T-helper 1 cell treated with Interleukin-12 subunit alpha and Interleukin-12 subunit beta and Interleukin-4 antibody, amounts not matched to agents 30 μg/mL and 1 μg/mL, for 36 hours (primary cell): Measurements from ENCODE around the gene TMEM175.
"Not testable (repeated sequence)": the region's sequence is repeated elsewhere in the genome, so short reads cannot be mapped to it uniquely, and the experiment has no call there.

ENCODE experiments used
- H3K27ac Mint-ChIP-seq: one replicate; pipeline ENCODE4 v1.8.0; 2021; ENCODE audit warnings: mild to moderate bottlenecking, mixed read lengths
- H3K27me3 Mint-ChIP-seq: one replicate; pipeline ENCODE4 v1.8.0; 2021; ENCODE audit warnings: low read depth, mixed read lengths
- H3K36me3 Mint-ChIP-seq: one replicate; pipeline ENCODE4 v1.8.0; 2021; ENCODE audit warnings: low read depth, mixed read lengths
- H3K4me1 Mint-ChIP-seq: one replicate; pipeline ENCODE4 v1.8.0; 2021; ENCODE audit warnings: low read depth, mixed read lengths
- H3K4me3 Mint-ChIP-seq: one replicate; pipeline ENCODE4 v1.8.0; 2021; ENCODE audit warnings: mild to moderate bottlenecking, moderate library complexity, mixed read lengths
- H3K9me3 Mint-ChIP-seq: one replicate; pipeline ENCODE4 v1.8.0; 2021; ENCODE audit warnings: mixed read lengths

TMEM175 gene

GRCh38 chr4:996030-996996 lies 64.1 kb downstream of the TMEM175 start:
- no peaks in the 10 kb centered on the region for H3K4me1 Mint-ChIP-seq

GRCh38 chr4:996997-997374 lies 64.7 kb downstream of the TMEM175 start:
- Mint-ChIP-seq H3K4me3 (no peak overlapping the region), H3K9me3 (no peaks in the 10 kb centered on the region)

More at GRCh38 chr4:996030-996996, 64.1 kb downstream of the TMEM175 start:
- no peaks in the 10 kb centered on the region for H3K9me3 Mint-ChIP-seq
- H3K27ac Mint-ChIP-seq: no peak overlapping the region
- no peaks in the 10 kb centered on the region for H3K36me3 Mint-ChIP-seq
- no peak overlapping the region for H3K4me3 Mint-ChIP-seq
- H3K27me3 Mint-ChIP-seq: peaks cover 31% of the 10 kb centered on the region

GRCh38 chr4:997375-998071 lies 65.3 kb downstream of the TMEM175 start:
- Mint-ChIP-seq H3K27me3 (peaks cover 38% of the 10 kb centered on the region), H3K36me3 (no peaks in the 10 kb centered on the region), H3K27ac (no peak overlapping the region), H3K9me3 (no peaks in the 10 kb centered on the region), H3K4me3 (no peak overlapping the region), H3K4me1 (no peaks in the 10 kb centered on the region)

More at GRCh38 chr4:996997-997374, 64.7 kb downstream of the TMEM175 start:
- no peaks in the 10 kb centered on the region for H3K4me1 Mint-ChIP-seq
- peaks cover 34% of the 10 kb centered on the region for H3K27me3 Mint-ChIP-seq
- H3K36me3 Mint-ChIP-seq: no peaks in the 10 kb centered on the region
- no peak overlapping the region for H3K27ac Mint-ChIP-seq

GRCh38 chr4:998096-998691 lies 65.9 kb downstream of the TMEM175 start:
- H3K9me3 Mint-ChIP-seq: no peaks in the 10 kb centered on the region
- H3K4me1 Mint-ChIP-seq: no peaks in the 10 kb centered on the region
- no peak overlapping the region for H3K4me3 Mint-ChIP-seq
- no peaks in the 10 kb centered on the region for H3K36me3 Mint-ChIP-seq
- H3K27me3 Mint-ChIP-seq: peaks cover 38% of the 10 kb centered on the region
- no peak overlapping the region for H3K27ac Mint-ChIP-seq

GRCh38 chr4:999240-999863 lies 67.1 kb downstream of the TMEM175 start:
- H3K4me1 Mint-ChIP-seq, H3K27ac Mint-ChIP-seq, H3K36me3 Mint-ChIP-seq, H3K9me3 Mint-ChIP-seq, H3K4me3 Mint-ChIP-seq: not testable (repeated sequence)
- H3K27me3 Mint-ChIP-seq: peaks cover 38% of the 10 kb centered on the region

- no peaks in the 10 kb centered on the region for H3K9me3 Mint-ChIP-seq
- no peak overlapping the region for H3K4me3 Mint-ChIP-seq
- H3K27me3 Mint-ChIP-seq: peaks cover 43% of the 10 kb centered on the region
- no peaks in the 10 kb centered on the region for H3K36me3 Mint-ChIP-seq
- no peak overlapping the region for H3K27ac Mint-ChIP-seq
- no peaks in the 10 kb centered on the region for H3K4me1 Mint-ChIP-seq
Observed at GRCh38 chr4:999882-1000425, 67.7 kb downstream of the TMEM175 start.

- H3K9me3 Mint-ChIP-seq: no peaks in the 10 kb centered on the region
- peaks cover 39% of the 10 kb centered on the region for H3K27me3 Mint-ChIP-seq
- no peaks in the 10 kb centered on the region for H3K4me1 Mint-ChIP-seq
- H3K27ac Mint-ChIP-seq: no peak overlapping the region
- no peak overlapping the region for H3K4me3 Mint-ChIP-seq
- H3K36me3 Mint-ChIP-seq: no peaks in the 10 kb centered on the region
Observed at GRCh38 chr4:1000686-1001260, 68.5 kb downstream of the TMEM175 start.

GRCh38 chr4:1001561-1002130 lies 69.4 kb downstream of the TMEM175 start:
- Mint-ChIP-seq H3K4me3 (no peak overlapping the region), H3K36me3 (no peaks in the 10 kb centered on the region), H3K27me3 (peaks cover 39% of the 10 kb centered on the region), H3K9me3 (no peaks in the 10 kb centered on the region), H3K27ac (no peak overlapping the region), H3K4me1 (no peaks in the 10 kb centered on the region)

GRCh38 chr4:1002131-1002630 lies 69.9 kb downstream of the TMEM175 start:
- Mint-ChIP-seq H3K4me3 (no peak overlapping the region), H3K36me3 (no peaks in the 10 kb centered on the region), H3K4me1 (no peaks in the 10 kb centered on the region), H3K27ac (no peak overlapping the region), H3K27me3 (peaks cover 40% of the 10 kb centered on the region), H3K9me3 (no peaks in the 10 kb centered on the region)

GRCh38 chr4:1002631-1003251 lies 70.5 kb downstream of the TMEM175 start:
- Mint-ChIP-seq H3K9me3 (no peaks in the 10 kb centered on the region), H3K27ac (no peak overlapping the region), H3K4me1 (no peaks in the 10 kb centered on the region), H3K36me3 (no peaks in the 10 kb centered on the region), H3K4me3 (no peak overlapping the region), H3K27me3 (peaks cover 44% of the 10 kb centered on the region)

GRCh38 chr4:1003271-1004070 lies 71.2 kb downstream of the TMEM175 start:
- no peaks in the 10 kb centered on the region for H3K4me1 Mint-ChIP-seq
- H3K4me3 Mint-ChIP-seq: no peak overlapping the region
- H3K27ac Mint-ChIP-seq: no peak overlapping the region
- no peaks in the 10 kb centered on the region for H3K9me3 Mint-ChIP-seq
- no peaks in the 10 kb centered on the region for H3K36me3 Mint-ChIP-seq
- peaks cover 44% of the 10 kb centered on the region for H3K27me3 Mint-ChIP-seq

GRCh38 chr4:1004071-1004418 lies 71.8 kb downstream of the TMEM175 start:
- no peak overlapping the region for H3K27ac Mint-ChIP-seq
- H3K4me3 Mint-ChIP-seq: no peak overlapping the region
- H3K27me3 Mint-ChIP-seq: peaks cover 46% of the 10 kb centered on the region
- H3K4me1 Mint-ChIP-seq: peaks cover 5% of the 10 kb centered on the region
- no peaks in the 10 kb centered on the region for H3K9me3 Mint-ChIP-seq
- no peaks in the 10 kb centered on the region for H3K36me3 Mint-ChIP-seq
